ENCODE data around the gene KCNH2.

KCNH2 gene

GRCh38 chr7:151010307-151011096 lies 32.4 kb upstream of the KCNH2 start:
- no peak for TF ChIP-seq CTCF (conservative IDR thresholded peaks at IDR 0.05)
- no peak overlapping the region for H3K27ac ChIP-seq

- no peak for TF ChIP-seq CTCF (conservative IDR thresholded peaks at IDR 0.05)
- H3K27ac ChIP-seq, result no peak overlapping the region
Observed at GRCh38 chr7:151010037-151010306, 31.9 kb upstream of the KCNH2 start.

GRCh38 chr7:151009327-151010036 lies 31.4 kb upstream of the KCNH2 start:
- TF ChIP-seq CTCF (conservative IDR thresholded peaks at IDR 0.05), result no peak
- H3K27ac ChIP-seq, result no peak overlapping the region

- no peak overlapping the region for H3K27ac ChIP-seq
Observed at GRCh38 chr7:151008511-151009323, 30.6 kb upstream of the KCNH2 start.

GRCh38 chr7:151008143-151008510 lies 30.0 kb upstream of the KCNH2 start:
- 0 out of 2 replicates have a peak overlapping the region, but pooled peaks have one; percentile 19 for H3K27ac ChIP-seq
- no peak for TF ChIP-seq CTCF (conservative IDR thresholded peaks at IDR 0.05)

More at GRCh38 chr7:151008511-151009323, 30.6 kb upstream of the KCNH2 start:
- peak; percentile 46 for TF ChIP-seq CTCF (conservative IDR thresholded peaks at IDR 0.05)

- H3K27ac ChIP-seq, result 0 out of 2 replicates have a peak overlapping the region, but pooled peaks have one; percentile 19
- no peak for TF ChIP-seq CTCF (conservative IDR thresholded peaks at IDR 0.05)
Observed at GRCh38 chr7:151007469-151007898, 29.4 kb upstream of the KCNH2 start.

All from VCaP (cell line).